DOHH2 (cell line): ENCODE results near the gene CKM.

Experiments used
- H3F3A ChIP-seq: fragments of 200-600 bp; sonication (generic), shearing (Covaris generic); 2 replicates; pipeline ENCODE4 v1.6.0; 2016; ENCODE audit warnings: antibody characterized with exemption, mild to moderate bottlenecking; ENCODE audit not compliant: control insufficient read depth, insufficient read depth
- H3K27ac ChIP-seq: fragments of 200-600 bp; sonication (generic); 2 replicates; pipeline ENCODE4 v1.5.1; 2014; ENCODE audit warnings: low read depth, mild to moderate bottlenecking, low read length, moderate library complexity
- H3K27me3 ChIP-seq: fragments of 200-600 bp; sonication (generic); 2 replicates; pipeline ENCODE4 v1.6.1; 2014; ENCODE audit warnings: mild to moderate bottlenecking, low read length, mixed read lengths; ENCODE audit not compliant: control insufficient read depth
- H3K36me3 ChIP-seq: fragments of 200-600 bp; sonication (generic); 2 replicates; pipeline ENCODE4 v1.6.1; 2014; ENCODE audit warnings: mild to moderate bottlenecking, low read length, moderate library complexity, mixed read lengths; ENCODE audit not compliant: control insufficient read depth
- H3K4me1 ChIP-seq: fragments of 200-600 bp; sonication (generic); 2 replicates; pipeline ENCODE4 v1.6.1; 2014; ENCODE audit warnings: mild to moderate bottlenecking, low read length, mixed read lengths; ENCODE audit not compliant: control insufficient read depth
- H3K4me2 ChIP-seq: fragments of 200-600 bp; sonication (generic); 2 replicates; pipeline ENCODE4 v1.6.0; 2014; ENCODE audit warnings: mild to moderate bottlenecking, low read length, moderate library complexity
- H3K4me3 ChIP-seq: fragments of 200-600 bp; sonication (generic); 2 replicates; pipeline ENCODE4 v1.5.1; 2014; ENCODE audit warnings: mild to moderate bottlenecking, low read length, mixed read lengths
- H3K79me2 ChIP-seq: fragments of 200-600 bp; sonication (generic); 2 replicates; pipeline ENCODE4 v1.6.1; 2014; ENCODE audit warnings: mild to moderate bottlenecking, low read length, mixed read lengths; ENCODE audit not compliant: control insufficient read depth
- H3K9me2 ChIP-seq: fragments of 200-600 bp; sonication (generic); replicated peaks from 2 replicates; pipeline ENCODE4 v1.6.1; 2014; ENCODE audit warnings: mild to moderate bottlenecking, low read length, mixed read lengths; ENCODE audit not compliant: control insufficient read depth
- H3K9me3 ChIP-seq: fragments of 200-600 bp; sonication (generic); 2 replicates; pipeline ENCODE4 v1.6.1; 2014; ENCODE audit warnings: antibody characterized with exemption, low read length, mixed read lengths; ENCODE audit not compliant: control insufficient read depth, insufficient read depth
- H4K20me1 ChIP-seq: fragments of 200-600 bp; sonication (generic); 2 replicates; pipeline ENCODE4 v1.6.0; 2014; ENCODE audit warnings: low read depth, mild to moderate bottlenecking, antibody characterized with exemption, low read length, moderate library complexity; ENCODE audit not compliant: control insufficient read depth, insufficient read depth
- EZH2phosphoT487 ChIP-seq: fragments of 200-600 bp; sonication (generic); IDR thresholded peaks from 2 replicates; pipeline ENCODE4 v1.6.1; 2017; ENCODE audit warnings: borderline replicate concordance, mild to moderate bottlenecking, antibody characterized with exemption, low read length, moderate library complexity, mixed read lengths
- TF ChIP-seq, protein P1 (sequence below): fragments of 200-600 bp; sonication (generic); IDR thresholded peaks from one replicate; pipeline ENCODE4 v1.5.1; 2014; ENCODE audit warnings: antibody characterized with exemption, mild to moderate bottlenecking, low read depth, low read length; ENCODE audit not compliant: poor library complexity, severe bottlenecking

CKM gene

DNA sequence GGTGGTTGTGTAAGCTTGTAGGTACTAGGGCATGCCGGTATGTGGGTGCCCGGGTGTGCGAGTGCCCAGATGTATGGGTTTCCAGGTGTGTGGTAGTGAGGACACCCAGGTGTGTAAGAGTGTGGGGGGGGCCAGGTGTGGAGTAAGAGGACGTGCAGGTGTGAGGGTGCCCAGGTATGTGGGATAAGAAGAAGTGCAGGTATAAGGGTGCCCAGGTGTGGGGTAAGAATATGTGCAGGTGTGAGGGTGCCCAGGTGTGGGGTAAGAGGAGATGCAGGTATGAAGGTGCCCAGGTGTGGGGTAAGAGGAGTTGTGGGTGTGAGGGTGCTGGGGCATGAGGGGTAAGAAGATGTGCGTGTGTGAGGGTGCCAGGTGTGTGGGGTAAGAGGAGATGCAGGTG, 57.3 kb downstream of the CKM start:
- Histone ChIP-seq H3F3A (no peaks in the 10 kb centered on the region), H3K79me2 (no peaks in the 10 kb centered on the region), H3K36me3 (no peaks in the 10 kb centered on the region), H3K27me3 (no peaks in the 10 kb centered on the region), H4K20me1 (no peaks in the 10 kb centered on the region), H3K4me1 (no peaks in the 10 kb centered on the region), H3K4me3 (no peak overlapping the region), H3K27ac (no peak overlapping the region), H3K9me2 (no peaks in the 10 kb centered on the region), H3K4me2 (no peak overlapping the region), H3K9me3 (no peaks in the 10 kb centered on the region)
- TF ChIP-seq, protein P1, sequence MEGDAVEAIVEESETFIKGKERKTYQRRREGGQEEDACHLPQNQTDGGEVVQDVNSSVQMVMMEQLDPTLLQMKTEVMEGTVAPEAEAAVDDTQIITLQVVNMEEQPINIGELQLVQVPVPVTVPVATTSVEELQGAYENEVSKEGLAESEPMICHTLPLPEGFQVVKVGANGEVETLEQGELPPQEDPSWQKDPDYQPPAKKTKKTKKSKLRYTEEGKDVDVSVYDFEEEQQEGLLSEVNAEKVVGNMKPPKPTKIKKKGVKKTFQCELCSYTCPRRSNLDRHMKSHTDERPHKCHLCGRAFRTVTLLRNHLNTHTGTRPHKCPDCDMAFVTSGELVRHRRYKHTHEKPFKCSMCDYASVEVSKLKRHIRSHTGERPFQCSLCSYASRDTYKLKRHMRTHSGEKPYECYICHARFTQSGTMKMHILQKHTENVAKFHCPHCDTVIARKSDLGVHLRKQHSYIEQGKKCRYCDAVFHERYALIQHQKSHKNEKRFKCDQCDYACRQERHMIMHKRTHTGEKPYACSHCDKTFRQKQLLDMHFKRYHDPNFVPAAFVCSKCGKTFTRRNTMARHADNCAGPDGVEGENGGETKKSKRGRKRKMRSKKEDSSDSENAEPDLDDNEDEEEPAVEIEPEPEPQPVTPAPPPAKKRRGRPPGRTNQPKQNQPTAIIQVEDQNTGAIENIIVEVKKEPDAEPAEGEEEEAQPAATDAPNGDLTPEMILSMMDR: no peak
- TF ChIP-seq EZH2phosphoT487: no peak

DNA sequence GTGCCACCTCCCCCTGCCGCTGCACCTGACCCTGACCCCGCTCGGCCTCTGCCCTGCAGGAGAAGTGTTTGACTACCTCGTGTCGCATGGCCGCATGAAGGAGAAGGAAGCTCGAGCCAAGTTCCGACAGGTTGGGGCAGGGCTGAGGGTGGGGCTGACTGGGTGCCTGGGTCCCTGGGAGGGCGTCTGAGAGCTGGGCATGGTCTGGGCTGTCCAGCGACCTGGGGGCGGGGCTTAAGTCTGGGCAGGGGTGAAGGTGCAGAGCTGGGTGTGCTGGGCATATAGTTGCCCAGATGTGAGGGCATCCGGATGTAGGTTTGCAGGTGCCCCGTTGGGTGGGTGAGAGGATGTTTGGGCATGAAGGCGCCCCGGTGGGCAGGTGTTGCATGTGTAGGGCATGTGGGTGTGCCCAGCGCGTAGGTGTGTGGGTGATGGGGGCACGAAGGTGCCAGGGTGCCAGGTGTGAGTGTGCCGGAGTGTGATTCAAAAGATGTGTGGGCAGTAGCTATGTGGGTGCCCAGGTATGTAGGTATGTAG, 57.8 kb downstream of the CKM start:
- Histone ChIP-seq H4K20me1 (no peaks in the 10 kb centered on the region), H3K9me3 (no peaks in the 10 kb centered on the region), H3K27me3 (no peaks in the 10 kb centered on the region), H3K4me1 (no peaks in the 10 kb centered on the region), H3K4me3 (no peak overlapping the region), H3K27ac (no peak overlapping the region), H3K79me2 (no peaks in the 10 kb centered on the region), H3F3A (no peaks in the 10 kb centered on the region), H3K4me2 (no peak overlapping the region), H3K9me2 (no peaks in the 10 kb centered on the region), H3K36me3 (no peaks in the 10 kb centered on the region)
- no peak for TF ChIP-seq EZH2phosphoT487
- TF ChIP-seq, protein P1: no peak

DNA sequence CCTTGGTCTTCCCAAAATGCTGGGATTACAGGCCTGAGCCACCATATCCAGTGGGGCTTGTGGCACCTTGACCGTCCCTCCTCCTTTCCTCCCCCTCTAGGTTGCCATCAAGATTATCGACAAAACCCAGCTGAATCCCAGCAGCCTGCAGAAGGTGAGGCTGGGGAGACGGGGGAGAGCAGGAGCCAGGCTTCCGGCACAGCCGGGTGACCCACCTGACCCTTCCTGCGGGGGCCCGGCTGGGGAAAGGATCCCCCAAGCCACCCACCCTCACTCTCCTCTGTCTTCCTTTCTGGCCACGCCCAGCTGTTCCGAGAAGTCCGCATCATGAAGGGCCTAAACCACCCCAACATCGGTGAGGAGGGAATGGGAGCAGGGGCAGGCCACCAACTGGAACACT, 59.7 kb downstream of the CKM start:
- TF ChIP-seq EZH2phosphoT487: no peak
- TF ChIP-seq, protein P1: no peak

DNA sequence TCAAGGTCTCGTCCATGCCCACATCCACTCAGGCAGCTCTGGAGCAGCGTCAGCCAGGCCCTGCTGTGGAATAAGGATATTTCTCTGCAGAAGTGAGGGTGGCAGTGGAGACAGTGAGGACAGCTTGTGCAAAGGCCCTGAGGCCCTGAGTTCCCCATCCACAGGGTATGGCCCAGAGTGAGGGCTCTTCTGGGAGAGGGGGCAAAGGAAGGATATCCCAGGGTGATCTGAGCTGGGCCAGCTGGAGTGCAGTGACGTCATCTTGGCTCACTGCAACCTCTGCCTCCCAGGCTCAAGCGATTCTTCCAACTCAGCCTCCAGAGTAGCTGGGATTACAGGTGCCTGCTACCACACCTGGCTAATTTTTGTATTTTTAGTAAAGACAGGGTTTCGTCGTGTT, 60.1 kb downstream of the CKM start:
- no peaks in the 10 kb centered on the region for H4K20me1 ChIP-seq
- no peak overlapping the region for H3K27ac ChIP-seq

More for the DNA sequence above, 59.7 kb downstream of the CKM start:
- Histone ChIP-seq H3K9me3 (no peaks in the 10 kb centered on the region), H3K4me1 (no peaks in the 10 kb centered on the region), H3K4me2 (no peak overlapping the region), H4K20me1 (no peaks in the 10 kb centered on the region), H3K27me3 (no peaks in the 10 kb centered on the region), H3K27ac (no peak overlapping the region), H3K79me2 (no peaks in the 10 kb centered on the region), H3F3A (no peaks in the 10 kb centered on the region), H3K4me3 (no peak overlapping the region), H3K9me2 (no peaks in the 10 kb centered on the region), H3K36me3 (no peaks in the 10 kb centered on the region)

More for the DNA sequence above, 60.1 kb downstream of the CKM start:
- H3K4me3 ChIP-seq: no peak overlapping the region
- H3K4me1 ChIP-seq: no peaks in the 10 kb centered on the region
- no peak for TF ChIP-seq EZH2phosphoT487
- TF ChIP-seq, protein P1: no peak
- no peaks in the 10 kb centered on the region for H3K9me3 ChIP-seq
- H3K79me2 ChIP-seq: no peaks in the 10 kb centered on the region
- no peaks in the 10 kb centered on the region for H3K27me3 ChIP-seq
- no peaks in the 10 kb centered on the region for H3K36me3 ChIP-seq
- no peaks in the 10 kb centered on the region for H3F3A ChIP-seq
- no peak overlapping the region for H3K4me2 ChIP-seq
- H3K9me2 ChIP-seq: no peaks in the 10 kb centered on the region
